ENCODE data around the gene ARHGEF25.
"Not testable (repeated sequence)": the region's sequence is repeated elsewhere in the genome, so short reads cannot be mapped to it uniquely, and the experiment has no call there.

The ARHGEF25 gene

DNA sequence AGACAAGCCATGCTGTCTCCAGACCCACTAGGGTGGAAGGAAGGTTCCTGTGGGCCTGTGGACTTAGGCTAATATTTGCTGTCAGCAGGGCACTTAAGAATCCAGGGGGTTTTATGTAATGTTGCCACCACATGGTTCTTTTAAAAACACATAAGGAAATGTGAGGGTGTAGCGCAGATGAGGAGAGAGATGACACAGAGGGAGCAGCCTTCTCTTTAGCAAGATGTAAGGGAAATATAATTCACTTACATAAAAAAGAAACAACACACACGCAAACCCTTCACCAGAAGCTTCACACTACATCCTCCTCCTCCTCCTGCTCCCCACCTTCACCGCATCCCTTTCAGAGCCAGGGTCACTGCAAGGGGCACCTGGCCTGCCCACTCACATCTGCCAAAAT is 25.1 kb upstream of the ARHGEF25 start:
- DNase-seq (ENCODE audit: low spot score) = no peak

DNA sequence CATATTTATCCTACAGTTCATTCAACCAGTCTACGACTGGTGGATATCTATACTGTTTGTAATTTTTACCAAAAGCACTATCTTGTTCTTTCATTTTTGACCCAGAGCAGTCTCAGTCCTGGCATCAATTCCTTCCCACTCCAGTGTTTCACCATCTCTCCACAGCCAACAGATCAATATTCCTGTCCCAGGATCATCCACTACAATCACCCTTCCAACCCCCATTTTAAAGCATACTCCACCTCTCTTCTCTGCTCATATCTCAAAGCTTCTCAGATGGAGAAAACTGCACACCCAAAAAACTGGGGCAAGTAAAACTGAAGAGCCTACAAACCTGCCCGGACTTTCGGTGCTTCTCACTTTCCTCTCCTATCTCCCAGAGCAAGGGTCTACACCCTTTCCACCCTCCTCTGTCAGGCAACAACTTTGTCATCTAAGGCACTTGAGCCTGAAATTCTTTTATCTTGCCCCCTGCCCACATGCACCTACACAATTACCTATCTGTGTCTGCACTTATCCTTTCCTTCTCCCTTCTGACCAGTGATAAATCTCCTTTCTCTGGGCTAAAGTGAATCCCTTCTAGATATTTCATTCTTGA is 24.3 kb upstream of the ARHGEF25 start:
- DNase-seq (ENCODE audit: low spot score) = no peak
- TF ChIP-seq, protein P1, sequence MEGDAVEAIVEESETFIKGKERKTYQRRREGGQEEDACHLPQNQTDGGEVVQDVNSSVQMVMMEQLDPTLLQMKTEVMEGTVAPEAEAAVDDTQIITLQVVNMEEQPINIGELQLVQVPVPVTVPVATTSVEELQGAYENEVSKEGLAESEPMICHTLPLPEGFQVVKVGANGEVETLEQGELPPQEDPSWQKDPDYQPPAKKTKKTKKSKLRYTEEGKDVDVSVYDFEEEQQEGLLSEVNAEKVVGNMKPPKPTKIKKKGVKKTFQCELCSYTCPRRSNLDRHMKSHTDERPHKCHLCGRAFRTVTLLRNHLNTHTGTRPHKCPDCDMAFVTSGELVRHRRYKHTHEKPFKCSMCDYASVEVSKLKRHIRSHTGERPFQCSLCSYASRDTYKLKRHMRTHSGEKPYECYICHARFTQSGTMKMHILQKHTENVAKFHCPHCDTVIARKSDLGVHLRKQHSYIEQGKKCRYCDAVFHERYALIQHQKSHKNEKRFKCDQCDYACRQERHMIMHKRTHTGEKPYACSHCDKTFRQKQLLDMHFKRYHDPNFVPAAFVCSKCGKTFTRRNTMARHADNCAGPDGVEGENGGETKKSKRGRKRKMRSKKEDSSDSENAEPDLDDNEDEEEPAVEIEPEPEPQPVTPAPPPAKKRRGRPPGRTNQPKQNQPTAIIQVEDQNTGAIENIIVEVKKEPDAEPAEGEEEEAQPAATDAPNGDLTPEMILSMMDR (IDR thresholded peaks at IDR 0.05; ENCODE audit: extremely low read depth, missing control alignments) = no peak

More for the DNA sequence above, 25.1 kb upstream of the ARHGEF25 start:
- TF ChIP-seq, protein P1 (IDR thresholded peaks at IDR 0.05; ENCODE audit: extremely low read depth, missing control alignments) = no peak

DNA sequence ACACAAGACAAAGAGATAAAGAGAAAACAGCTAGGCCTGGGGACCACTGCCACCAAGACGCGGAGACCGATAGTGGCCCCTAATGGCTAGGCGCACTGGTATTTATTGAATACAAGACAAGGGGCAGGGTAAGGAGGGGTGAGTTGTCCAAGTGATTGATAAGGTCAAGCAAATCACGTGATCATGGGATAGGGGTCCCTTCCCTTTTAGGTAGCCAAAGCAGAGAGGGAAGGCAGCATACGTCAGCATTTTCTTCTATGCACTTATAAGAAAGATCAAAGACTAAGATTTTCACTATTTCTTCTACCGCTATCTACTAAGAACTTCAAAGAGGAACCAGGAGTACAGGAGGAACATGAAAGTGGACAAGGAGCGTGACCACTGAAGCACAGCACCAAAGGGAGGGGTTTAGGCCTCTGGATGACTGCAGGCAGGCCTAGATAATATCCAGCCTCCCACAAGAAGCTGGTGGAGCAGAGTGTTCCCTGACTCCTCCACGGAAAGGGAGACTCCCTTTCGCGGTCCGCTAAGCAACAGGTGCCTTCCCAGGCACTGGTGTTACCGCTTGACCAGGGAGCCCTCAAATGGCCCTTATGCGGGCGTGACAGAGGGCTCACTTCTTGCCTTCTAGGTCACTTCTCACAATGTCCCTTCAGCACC is 22.2 kb upstream of the ARHGEF25 start:
- not testable (repeated sequence) for DNase-seq (ENCODE audit: low spot score)

- TF ChIP-seq, protein P1 (IDR thresholded peaks at IDR 0.05; ENCODE audit: extremely low read depth, missing control alignments) = no peak
- DNase-seq (ENCODE audit: low spot score) = peak; percentile 14
Measured at GRCh38 chr12:57590479-57590863, 20.8 kb upstream of the ARHGEF25 start.

GRCh38 chr12:57590864-57591781 is 20.1 kb upstream of the ARHGEF25 start, which contains the start of gene PIP4K2C:
Gene PIP4K2C (plus strand): TSS chr12:57591192. CDS start chr12:57591290, 98 bp downstream.
- peak; percentile 95 for DNase-seq (ENCODE audit: low spot score)
- TF ChIP-seq, protein P1 (IDR thresholded peaks at IDR 0.05; ENCODE audit: extremely low read depth, missing control alignments) = no peak

GRCh38 chr12:57591782-57592325 is 19.4 kb upstream of the ARHGEF25 start:
- no peak for DNase-seq (ENCODE audit: low spot score)
- TF ChIP-seq, protein P1 (IDR thresholded peaks at IDR 0.05; ENCODE audit: extremely low read depth, missing control alignments) = no peak

DNA sequence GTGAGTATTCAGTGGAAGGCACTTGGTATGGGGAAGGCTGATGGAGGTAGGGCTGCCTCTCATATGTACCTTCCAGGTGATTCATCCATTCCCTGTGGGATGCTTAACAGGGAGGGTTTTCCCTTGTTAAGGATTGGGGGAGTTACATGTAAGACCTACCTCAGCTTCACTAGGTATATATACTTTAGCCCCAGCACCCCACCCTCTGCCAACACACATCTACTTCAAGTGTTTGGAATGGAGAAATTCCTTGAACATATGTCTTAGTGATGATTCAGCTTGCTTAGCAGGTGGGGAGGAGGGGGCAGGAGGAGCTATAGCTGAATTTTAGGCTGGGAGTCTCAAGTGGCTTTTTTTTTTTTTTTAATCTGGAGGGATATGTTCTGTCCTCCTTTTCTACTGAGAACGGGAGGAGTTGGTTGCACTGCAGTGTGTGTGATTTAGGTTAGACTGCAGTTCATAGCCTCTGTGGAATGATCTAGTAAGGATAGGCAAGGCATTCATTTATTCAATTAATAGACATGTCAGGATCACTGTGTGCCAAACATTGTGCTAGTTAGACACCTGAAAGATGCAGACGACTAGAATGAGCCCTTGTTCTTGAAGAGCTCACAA is 18.6 kb upstream of the ARHGEF25 start:
- no peak for DNase-seq (ENCODE audit: low spot score)
- TF ChIP-seq, protein P1 (IDR thresholded peaks at IDR 0.05; ENCODE audit: extremely low read depth, missing control alignments) = no peak

Measured in GM20000 (cell line).